NCI-H1105 (cell line): ENCODE measurements around the gene FAM13B.
"Not testable (repeated sequence)": the region's sequence is repeated elsewhere in the genome, so short reads cannot be mapped to it uniquely, and the experiment has no call there.

Experiments
- DNase-seq: peaks from one replicate; lab custom pipeline; 2025; lab: John Stamatoyannopoulos, UW

The FAM13B gene

DNA sequence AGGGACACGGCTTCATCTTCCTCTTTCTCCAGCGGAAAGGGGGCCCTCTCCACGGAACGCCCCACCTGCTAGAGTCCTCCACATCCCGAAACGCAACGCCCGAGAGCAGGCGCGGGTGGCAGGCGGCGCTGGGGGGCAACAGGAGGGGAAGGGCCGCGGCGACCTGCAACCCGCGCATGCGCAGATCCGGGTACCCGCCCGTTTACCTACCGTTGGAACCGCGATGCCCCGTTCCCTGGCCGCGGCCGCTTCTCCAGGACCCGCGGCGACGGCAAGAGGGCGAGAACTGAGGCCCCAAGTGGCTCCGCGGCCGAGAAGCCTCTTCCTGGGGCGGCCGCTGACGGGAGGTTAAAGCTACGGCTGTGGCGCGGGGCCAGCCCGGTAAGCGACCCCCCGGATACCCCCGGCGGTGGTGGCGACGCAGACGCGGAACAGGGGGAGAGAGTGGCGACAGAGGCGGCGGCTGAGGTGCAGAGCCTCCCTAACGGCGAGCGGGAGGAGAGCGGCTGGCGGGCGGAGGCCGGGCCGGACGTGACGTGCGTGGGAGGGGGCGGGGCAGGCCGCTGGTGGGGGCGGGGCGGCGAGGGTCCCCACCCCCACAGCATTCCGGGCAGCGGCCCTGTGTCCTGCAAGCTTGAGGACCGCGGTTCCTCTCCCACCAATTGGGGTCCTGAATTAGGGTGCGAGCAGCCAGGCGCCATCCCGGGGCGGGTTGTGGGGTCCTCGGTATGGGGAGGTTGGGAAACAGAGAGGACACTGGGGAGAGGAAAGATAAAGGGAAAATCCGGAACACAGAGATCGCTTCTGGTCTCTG, at the start of gene FAM13B:
Gene FAM13B (minus strand): TSS at position 508 of the 814 bp plus-strand sequence. CDS start 13,968 bp downstream, outside the sequence.
- DNase-seq = peak; percentile 29

- no peak for DNase-seq
Observed at GRCh38 chr5:138082033-138082432, 49.2 kb upstream of the FAM13B start.

DNA sequence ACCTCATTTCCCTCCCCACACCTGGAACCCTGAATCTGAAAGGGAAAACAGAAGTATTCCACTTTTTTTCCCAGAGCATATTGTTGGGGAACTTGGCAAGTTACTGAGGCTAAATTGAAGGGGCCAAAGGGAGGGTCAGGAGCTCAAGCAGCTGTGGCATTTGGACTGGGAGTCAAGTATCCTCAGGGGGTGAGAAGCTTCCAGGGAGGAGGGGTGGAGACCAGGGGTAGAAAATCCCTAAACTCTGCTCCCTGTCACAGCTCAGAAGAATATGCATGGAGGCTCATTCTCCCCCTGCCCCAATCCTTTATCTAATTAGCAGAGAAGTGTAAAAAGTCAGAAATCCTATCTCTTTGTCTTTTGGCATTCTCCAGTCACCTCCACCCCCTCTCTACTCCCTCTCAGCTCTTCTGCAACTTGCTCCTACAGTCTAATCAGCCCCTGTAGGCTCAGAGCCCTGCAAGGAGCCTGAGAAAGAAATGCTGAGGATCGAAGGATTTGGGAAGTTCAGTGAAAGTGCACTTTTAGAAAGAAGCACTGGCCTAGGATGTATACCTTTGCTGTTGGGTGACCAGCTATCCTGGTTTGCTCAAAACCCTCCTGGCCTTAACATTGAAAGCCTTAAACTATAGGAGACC, 45.2 kb upstream of the FAM13B start:
- no peak for DNase-seq

- peak; percentile 19 for DNase-seq
Observed at GRCh38 chr5:138077064-138077696, 44.3 kb upstream of the FAM13B start.

- not testable (repeated sequence) for DNase-seq
Observed at GRCh38 chr5:138070026-138070425, 37.1 kb upstream of the FAM13B start.

- DNase-seq = peak; percentile 6
Observed at GRCh38 chr5:138068742-138069600, 36.1 kb upstream of the FAM13B start.

GRCh38 chr5:138067945-138068344, 35.1 kb upstream of the FAM13B start:
- no peak for DNase-seq

DNA sequence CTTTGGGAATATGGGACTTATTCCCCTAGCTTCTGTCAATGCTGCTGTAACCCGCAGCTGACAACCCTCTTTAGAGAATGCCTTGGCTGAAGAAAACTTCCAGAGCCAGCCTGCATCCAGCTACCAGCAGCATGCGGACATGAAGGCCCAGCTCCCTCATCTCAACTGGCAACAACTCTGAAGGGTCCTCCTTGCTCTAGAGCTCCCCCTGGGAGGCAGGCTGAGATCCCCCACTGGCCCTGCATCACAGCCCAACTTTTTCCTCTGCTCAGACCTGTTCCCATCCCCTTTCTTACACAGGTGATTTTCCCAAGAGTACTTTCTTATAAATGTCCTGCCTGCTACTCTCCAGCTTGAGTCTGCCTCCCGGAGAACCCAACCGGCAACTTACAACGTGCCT, 32.2 kb upstream of the FAM13B start:
- DNase-seq = no peak

GRCh38 chr5:138064526-138064925, 31.6 kb upstream of the FAM13B start:
- no peak for DNase-seq

DNA sequence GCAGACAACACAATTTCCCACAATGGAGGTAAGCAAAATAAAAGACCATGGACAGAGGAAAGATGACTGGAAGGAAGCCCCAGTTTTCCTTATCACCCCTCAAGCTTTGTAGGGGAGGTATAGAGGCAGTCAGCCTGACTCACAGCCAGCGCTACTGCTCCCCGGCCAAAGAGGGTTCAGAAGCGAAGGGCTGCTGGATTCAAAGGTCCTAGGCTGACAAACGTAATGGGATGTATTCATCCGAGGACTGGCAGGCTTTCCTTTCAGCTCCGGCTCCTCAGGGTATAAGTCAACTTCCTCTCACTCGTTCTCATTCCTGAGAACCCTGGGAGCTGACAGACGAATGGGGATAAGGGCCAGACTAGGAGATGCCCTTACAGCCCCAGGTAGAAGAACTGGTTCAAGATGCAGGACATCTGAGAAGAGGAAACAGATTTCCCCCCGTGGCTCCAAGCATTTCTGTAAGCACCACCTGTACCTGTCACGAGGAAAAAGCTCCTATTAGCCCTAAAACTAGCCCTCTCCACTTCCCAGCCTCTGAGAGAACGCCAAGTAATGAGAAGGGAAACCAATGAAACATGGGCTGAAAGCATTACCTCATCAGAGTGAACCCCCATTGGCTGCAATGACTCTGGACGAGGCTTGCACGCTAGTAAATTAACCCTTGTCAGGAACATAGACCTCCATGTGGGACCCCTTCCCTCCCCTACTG, 22.1 kb upstream of the FAM13B start:
- DNase-seq = no peak

- no peak for DNase-seq
Observed at GRCh38 chr5:138054206-138054605, 21.3 kb upstream of the FAM13B start.

GRCh38 chr5:138053554-138053953, 20.7 kb upstream of the FAM13B start:
- DNase-seq = no peak

DNA sequence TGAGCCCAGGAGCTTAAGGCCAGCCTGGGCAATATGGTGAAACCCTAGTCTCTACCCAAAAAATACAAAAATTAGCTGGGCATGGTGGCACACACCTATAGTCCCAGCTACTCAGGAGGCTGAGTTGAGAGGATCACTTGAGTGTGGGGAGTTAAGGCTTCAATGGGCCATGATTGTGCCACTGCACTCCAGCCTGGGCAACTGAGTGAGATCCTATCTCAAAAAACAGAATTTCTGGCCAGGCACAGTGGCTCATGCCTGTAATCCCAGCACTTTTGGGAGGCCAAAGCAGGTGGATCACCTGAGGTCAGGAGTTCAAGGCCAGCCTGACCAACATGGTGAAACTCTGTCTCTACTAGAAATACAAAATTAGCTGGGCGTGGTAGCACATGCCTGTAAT, 19.8 kb upstream of the FAM13B start:
- not testable (repeated sequence) for DNase-seq

- DNase-seq = no peak
Observed at GRCh38 chr5:138051441-138052296, 18.8 kb upstream of the FAM13B start.

DNA sequence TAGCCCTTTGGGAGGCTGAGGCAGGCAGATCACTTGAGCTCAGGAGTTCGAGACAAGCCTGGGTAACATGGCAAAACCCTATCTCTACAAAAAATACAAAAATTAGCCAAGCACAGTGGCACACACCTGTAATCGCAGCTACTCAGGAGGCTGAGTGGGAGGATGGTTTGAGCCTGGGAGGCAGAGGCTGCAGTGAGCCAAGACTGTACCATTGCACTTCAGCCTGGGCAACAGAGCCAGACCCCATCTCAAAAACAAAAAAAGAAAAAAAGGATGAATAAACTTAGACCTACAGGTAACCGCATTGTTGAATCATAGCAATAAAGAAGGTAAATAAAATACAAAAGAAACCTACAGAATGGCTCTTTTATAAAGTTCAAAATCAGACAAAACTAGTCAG, 12.4 kb upstream of the FAM13B start:
- DNase-seq = not testable (repeated sequence)

DNA sequence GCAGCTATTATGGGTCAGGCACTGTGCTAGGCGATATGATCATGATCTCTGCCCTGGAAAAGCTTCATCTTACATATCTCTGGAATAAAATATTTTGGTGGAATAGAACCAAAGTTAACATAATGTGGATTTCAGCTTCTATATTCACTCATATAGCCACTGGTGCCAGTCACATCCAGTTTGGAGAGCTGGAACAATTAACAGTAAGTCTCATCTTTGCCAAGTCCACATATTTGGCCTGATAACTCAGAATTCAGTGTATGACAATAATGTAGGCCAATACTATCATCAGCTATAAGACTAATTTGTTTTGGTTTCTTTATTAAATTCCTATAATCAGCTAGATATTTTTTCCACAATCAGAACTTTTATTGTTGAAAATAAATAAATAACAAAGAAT, 5.9 kb upstream of the FAM13B start:
- DNase-seq = no peak

GRCh38 chr5:138037907-138038633, 5.2 kb upstream of the FAM13B start:
- DNase-seq = no peak

DNA sequence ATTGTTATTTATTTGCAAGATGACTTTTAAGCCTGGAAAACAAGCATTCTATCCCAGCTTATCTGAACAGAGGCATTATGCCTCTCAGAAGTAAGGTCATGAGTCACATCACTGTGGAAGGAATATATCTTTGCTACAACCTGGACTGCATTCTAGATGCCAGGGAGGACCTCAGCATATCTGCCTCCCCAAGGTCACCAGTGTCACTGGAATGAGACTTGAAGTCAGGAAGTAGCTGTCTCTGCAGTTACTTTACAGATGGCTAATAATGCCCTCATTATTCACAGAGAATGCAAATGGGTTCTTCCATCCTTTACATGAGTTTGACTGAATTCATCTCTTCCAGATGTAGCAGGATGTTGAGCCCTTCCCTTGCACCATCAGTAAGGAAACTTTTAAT, 4.4 kb upstream of the FAM13B start:
- no peak for DNase-seq

DNA sequence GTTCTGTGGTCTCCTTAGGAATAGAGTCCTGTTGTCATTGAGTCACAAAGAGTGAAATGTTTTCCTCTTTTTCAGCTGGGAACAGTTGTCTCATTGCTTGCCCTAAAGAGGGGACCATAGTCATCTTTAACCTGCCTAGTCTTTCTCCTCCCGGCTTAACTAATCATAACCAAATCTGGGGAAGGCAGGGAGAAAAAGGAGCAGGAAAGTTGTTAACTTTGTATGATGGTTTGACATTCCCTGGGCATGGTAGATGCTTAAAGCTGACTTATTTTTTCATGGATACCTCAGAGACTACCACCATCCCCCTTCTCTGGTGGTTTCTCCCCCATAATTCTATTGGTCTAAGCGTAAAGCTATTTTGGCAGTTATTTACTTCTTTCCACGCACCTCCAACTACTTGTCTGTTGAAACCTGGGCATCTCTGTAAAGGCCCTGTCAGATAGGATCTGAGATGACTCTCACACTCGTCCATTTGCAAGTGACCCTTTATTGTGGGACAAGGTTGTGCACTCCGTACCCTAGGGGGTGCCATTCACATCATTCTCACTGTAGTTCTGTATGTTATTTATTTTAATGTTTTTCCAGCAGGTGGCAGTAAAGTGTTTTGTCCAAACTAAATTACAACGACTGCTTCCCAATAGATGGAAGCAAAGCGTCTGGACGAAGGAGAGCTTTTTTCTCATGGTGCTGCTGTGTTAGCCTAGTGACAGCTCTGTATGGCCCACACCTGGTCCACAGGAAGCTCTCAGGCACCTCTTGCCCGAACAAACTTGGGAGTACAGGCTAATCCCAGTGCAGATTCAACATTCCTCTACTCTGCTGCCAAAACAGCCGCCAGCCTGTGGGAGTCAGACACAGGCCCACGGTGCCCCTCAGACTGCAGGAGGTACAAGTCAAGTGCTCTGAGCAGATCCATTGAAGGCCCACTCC, 3.0 kb upstream of the FAM13B start:
- peak; percentile 56 for DNase-seq
